HepG2 (cell line): Measurements from ENCODE around the gene SH3PXD2A.

Source experiments
- CEBPB ChIP-seq: IDR thresholded peaks from 2 replicates; pipeline ENCODE4 v1.6.1; 2011; ENCODE audit warnings: low read depth, low read length, improper control_type of control experiment, borderline replicate concordance
- CREB1 ChIP-seq, 2 experiments: fragments of 450-650 bp in 1 of 2; IDR thresholded peaks; 2 replicates each; pipeline ENCODE4 v1.6.1; 2016 to 2017; ENCODE audit warnings: control low read depth in 1 of 2, mild to moderate bottlenecking in 1 of 2, missing compliant biosample characterization in 1 of 2, missing genetic modification characterization in 1 of 2
- CTCF ChIP-seq: sonication (generic); formaldehyde crosslinking; IDR thresholded peaks from 2 replicates; pipeline ENCODE4 v1.5.0; 2020; ENCODE audit warnings: mild to moderate bottlenecking, missing genetic modification reagents, moderate library complexity
- ETS1 ChIP-seq: sonication (generic); formaldehyde crosslinking; IDR thresholded peaks from 2 replicates; pipeline ENCODE4 v1.4.0; 2020; ENCODE audit warnings: missing genetic modification reagents
- EZH2 ChIP-seq: conservative IDR thresholded peaks from 2 replicates; pipeline ENCODE4 v1.6.1; 2012; ENCODE audit warnings: mild to moderate bottlenecking, low read depth, low read length, moderate library complexity
- FIP1L1 ChIP-seq: fragments of 200-400 bp; formaldehyde crosslinking; IDR thresholded peaks from 2 replicates; pipeline ENCODE4 v1.6.1; 2018; ENCODE audit warnings: low read depth, mild to moderate bottlenecking, low read length, moderate library complexity, borderline replicate concordance; ENCODE audit not compliant: insufficient read depth
- NR2C2 ChIP-seq: sonication (generic); formaldehyde crosslinking; IDR thresholded peaks from 2 replicates; pipeline ENCODE4 v1.4.0; 2020; ENCODE audit warnings: missing genetic modification reagents, mild to moderate bottlenecking, moderate library complexity, borderline replicate concordance
- POLR2A ChIP-seq, 2 experiments: IDR thresholded peaks; 2 replicates each; pipeline ENCODE4 v1.6.1; 2011; ENCODE audit warnings: low read depth in 2 of 2, low read length in 2 of 2, mild to moderate bottlenecking in 1 of 2, moderate library complexity in 1 of 2; ENCODE audit not compliant: insufficient read depth in 1 of 2
- POLR2AphosphoS5 ChIP-seq: IDR thresholded peaks from 2 replicates; pipeline ENCODE4 v1.6.1; 2012; ENCODE audit warnings: low read depth, low read length
- TIGD3 ChIP-seq: sonication (generic); formaldehyde crosslinking; IDR thresholded peaks from 2 replicates; pipeline ENCODE4 v1.5.1; 2020; ENCODE audit warnings: mild to moderate bottlenecking, missing genetic modification reagents, borderline replicate concordance
- ZBTB10 ChIP-seq: sonication (generic); formaldehyde crosslinking; IDR thresholded peaks from 2 replicates; pipeline ENCODE4 v1.4.0; 2020; ENCODE audit warnings: missing genetic modification reagents, borderline replicate concordance
- ZNF580 ChIP-seq: IDR thresholded peaks from 2 replicates; pipeline ENCODE4 v1.6.1; 2016; ENCODE audit warnings: low read depth, borderline replicate concordance
- ZNF704 ChIP-seq: sonication (generic); formaldehyde crosslinking; IDR thresholded peaks from 2 replicates; pipeline ENCODE4 v1.8.1; 2023; ENCODE audit warnings: mild to moderate bottlenecking, inconsistent platforms, moderate library complexity, missing genetic modification reagents, borderline replicate concordance
- ZSCAN29 ChIP-seq: sonication (generic); formaldehyde crosslinking; conservative IDR thresholded peaks from 2 replicates; pipeline ENCODE4 v1.4.0; 2020; ENCODE audit warnings: mild to moderate bottlenecking, missing genetic modification reagents

GRCh38 chr10:103868200-103868599 is 12.8 kb upstream of the SH3PXD2A start:
- no peak for TF ChIP-seq POLR2AphosphoS5
- TF ChIP-seq ZSCAN29, result no peak
- no peak for TF ChIP-seq EZH2
- TF ChIP-seq CEBPB, result no peak
- no peak for TF ChIP-seq CTCF (CRISPR knock-in tag)
- TF ChIP-seq ZBTB10 (CRISPR knock-in tag), result no peak
- no peak for TF ChIP-seq ZNF580
- TF ChIP-seq ETS1 (CRISPR knock-in tag), result no peak
- TF ChIP-seq NR2C2 (CRISPR knock-in tag), result no peak
- TF ChIP-seq CREB1 (IDR thresholded peaks at IDR 0.05), result no peak
- TF ChIP-seq CREB1 (CRISPR knock-in tag; IDR thresholded peaks at IDR 0.05), result no peak
- TF ChIP-seq FIP1L1, result no peak
- no peak for TF ChIP-seq TIGD3 (CRISPR knock-in tag)
- TF ChIP-seq POLR2A (IDR thresholded peaks at IDR 0.05; ENCODE audit: insufficient read depth in 1 of 2, low read depth in 2 of 2, low read length in 2 of 2), result no peak
- no peak for TF ChIP-seq ZNF704 (CRISPR knock-in tag)
